HepG2 (cell line): Measurements from ENCODE around the gene USP20. TPM values are rescaled to one million over a fixed set of nuclear protein-coding genes. Genes with fewer than 3 reads are reported as not detected.

Experiments used
- AGO1 ChIP-seq: fragments of 200-400 bp; formaldehyde crosslinking; IDR thresholded peaks from 2 replicates; pipeline ENCODE4 v1.6.1; 2017; ENCODE audit warnings: mild to moderate bottlenecking, low read depth, low read length, moderate library complexity; ENCODE audit not compliant: poor library complexity, severe bottlenecking
- ARID4A ChIP-seq: sonication (generic); formaldehyde crosslinking; IDR thresholded peaks from 2 replicates; pipeline ENCODE4 v1.5.0; 2020; ENCODE audit warnings: mild to moderate bottlenecking, missing genetic modification reagents, borderline replicate concordance
- ETV5 ChIP-seq: IDR thresholded peaks from 2 replicates; pipeline ENCODE4 v1.6.1; 2018; ENCODE audit warnings: missing biosample characterization, missing genetic modification reagents, inconsistent platforms, borderline replicate concordance
- FOSL1 ChIP-seq: sonication (generic); formaldehyde crosslinking; IDR thresholded peaks from 2 replicates; pipeline ENCODE4 v1.9.0; 2021; ENCODE audit warnings: missing genetic modification reagents, borderline replicate concordance
- FOXO1 ChIP-seq: sonication (generic); formaldehyde crosslinking; IDR thresholded peaks from 2 replicates; pipeline ENCODE4 v1.4.0; 2020; ENCODE audit warnings: missing genetic modification reagents
- HMGXB4 ChIP-seq, 2 experiments: sonication (generic) in 1 of 2; formaldehyde crosslinking in 1 of 2; IDR thresholded peaks; 2 replicates each; pipeline versions ENCODE4 v1.4.0 to v1.6.1; 2018 to 2020; ENCODE audit warnings: missing genetic modification reagents in 2 of 2, borderline replicate concordance in 1 of 2, low read depth in 1 of 2, mild to moderate bottlenecking in 1 of 2, missing biosample characterization in 1 of 2
- KDM3A ChIP-seq: IDR thresholded peaks from 2 replicates; pipeline ENCODE4 v1.6.1; 2018; ENCODE audit warnings: low read depth, missing compliant biosample characterization
- MAX ChIP-seq: IDR thresholded peaks from 2 replicates; pipeline ENCODE4 v1.6.1; 2012; ENCODE audit warnings: inconsistent platforms
- MAZ ChIP-seq, 2 experiments: sonication (generic) in 1 of 2; formaldehyde crosslinking in 1 of 2; IDR thresholded peaks; 2 replicates each; pipeline versions ENCODE4 v1.5.0 to v1.6.1; 2012 to 2020; ENCODE audit warnings: low read depth in 2 of 2, mild to moderate bottlenecking in 2 of 2, borderline replicate concordance in 1 of 2, improper control_type of control experiment in 1 of 2, low read length in 1 of 2, missing genetic modification reagents in 1 of 2, moderate library complexity in 1 of 2
- MIXL1 ChIP-seq: IDR thresholded peaks from 2 replicates; pipeline ENCODE4 v1.6.1; 2016
- NAIF1 ChIP-seq: sonication (generic); formaldehyde crosslinking; IDR thresholded peaks from 2 replicates; pipeline ENCODE4 v1.5.0; 2020; ENCODE audit warnings: mild to moderate bottlenecking, missing genetic modification reagents, borderline replicate concordance
- PCBP1 ChIP-seq: fragments of 200-400 bp; formaldehyde crosslinking; IDR thresholded peaks from 2 replicates; pipeline ENCODE4 v1.6.1; 2017; ENCODE audit warnings: mild to moderate bottlenecking, low read depth, low read length, borderline replicate concordance
- PHF8 ChIP-seq: sonication (generic); formaldehyde crosslinking; IDR thresholded peaks from 2 replicates; pipeline ENCODE4 v1.5.0; 2020; ENCODE audit warnings: missing genetic modification reagents
- SAP130 ChIP-seq: IDR thresholded peaks from 2 replicates; pipeline ENCODE4 v1.6.1; 2016; ENCODE audit warnings: low read depth
- SMARCE1 ChIP-seq: fragments of 450-650 bp; IDR thresholded peaks from 2 replicates; pipeline ENCODE4 v1.6.1; 2017; ENCODE audit warnings: borderline replicate concordance
- SMC3 ChIP-seq: IDR thresholded peaks from 2 replicates; pipeline ENCODE4 v1.6.1; 2011; ENCODE audit warnings: low read length, improper control_type of control experiment
- TARDBP ChIP-seq: sonication (generic); formaldehyde crosslinking; IDR thresholded peaks from 2 replicates; pipeline ENCODE4 v1.8.0; 2022; ENCODE audit warnings: mild to moderate bottlenecking, missing genetic modification reagents
- TBX2 ChIP-seq: sonication (generic); formaldehyde crosslinking; IDR thresholded peaks from 2 replicates; pipeline ENCODE4 v1.5.0; 2020; ENCODE audit warnings: missing genetic modification reagents, mild to moderate bottlenecking, borderline replicate concordance
- UBTF ChIP-seq: sonication (generic); formaldehyde crosslinking; IDR thresholded peaks from 2 replicates; pipeline ENCODE4 v1.4.0; 2020; ENCODE audit warnings: mild to moderate bottlenecking, missing genetic modification reagents
- ZFY ChIP-seq: sonication (generic); formaldehyde crosslinking; IDR thresholded peaks from 2 replicates; pipeline ENCODE4 v1.4.0; 2020; ENCODE audit warnings: missing genetic modification reagents
- ZNF761 ChIP-seq: sonication (generic); formaldehyde crosslinking; conservative IDR thresholded peaks from 2 replicates; pipeline ENCODE4 v1.4.0; 2020; ENCODE audit warnings: mild to moderate bottlenecking, missing genetic modification reagents
- ZNF792 ChIP-seq: IDR thresholded peaks from 2 replicates; pipeline ENCODE4 v1.6.1; 2016
- polyA plus RNA-seq, 8 experiments: library from polyadenylated mRNA; depleted of rRNA in 3 of 8; stranded (reverse) in 7 of 8; unstranded in 1 of 8; fragments of >200 nt; fragmentation: Illumina TruSeq in 4 of 8; extraction: Trizol in 4 of 8; gene quantifications; 2 replicates each; pipeline versions ENCODE4 v1.2.1 to v1.2.3, GENCODE V29; 2011 to 2016; ENCODE audit warnings: low read depth in 4 of 8, missing spikeins in 1 of 8, mixed read lengths in 1 of 8; ENCODE audit not compliant: insufficient read depth in 1 of 8
- total RNA-seq, 5 experiments: library from RNA; depleted of rRNA; stranded (reverse); fragments of >200 nt; fragmentation: Illumina TruSeq; extraction: Trizol; gene quantifications; 2 replicates each; pipeline ENCODE4 v1.2.3, GENCODE V29; 2016; ENCODE audit warnings: low read depth in 1 of 5

USP20 gene
- total and polyA plus RNA-seq, 2 of the 13 experiments (the other 11 are each of a cell fraction or from before 2014, with no cell fraction given): 4.4 to 5.9 TPM

GRCh38 chr9:129885670-129886106 lies 50.4 kb downstream of the USP20 start (continued):
- TF ChIP-seq ZFY (CRISPR knock-in tag) (no peak; the same call in 1 of the 2 replicates), SAP130 (CRISPR knock-in tag) (peak; percentile 71), MAX (peak; percentile 42), ETV5 (CRISPR knock-in tag) (peak; percentile 36; the same call in 1 of the 2 replicates), ZNF792 (CRISPR knock-in tag) (peak; percentile 40; the same call in 1 of the 2 replicates), UBTF (peak; percentile 93), TARDBP (CRISPR knock-in tag) (peak; percentile 47; the same call in 1 of the 2 replicates), SMARCE1 (no peak), HMGXB4 (CRISPR knock-in tag; IDR thresholded peaks at IDR 0.05; ENCODE audit: borderline replicate concordance in 1 of 2, low read depth in 1 of 2) (peak; percentile 90 to 96), AGO1 (peak; percentile 75), MIXL1 (peak; percentile 79), TBX2 (CRISPR knock-in tag) (peak; percentile 10; the same call in 1 of the 2 replicates), PCBP1 (0 out of 2 replicates have a peak, but pooled peaks have one; percentile 10), SMC3 (peak; percentile 40; the same call in 1 of the 2 replicates), NAIF1 (CRISPR knock-in tag) (no peak), KDM3A (CRISPR knock-in tag) (peak; percentile 84; the same call in 1 of the 2 replicates), PHF8 (CRISPR knock-in tag) (no peak; the same call in 1 of the 2 replicates), FOXO1 (0 out of 2 replicates have a peak, but pooled peaks have one; percentile 15), ZNF761 (CRISPR knock-in tag) (0 out of 2 replicates have a peak, but pooled peaks have one; percentile 56), FOSL1 (CRISPR knock-in tag) (no peak), ARID4A (CRISPR knock-in tag) (peak; percentile 56; the same call in 1 of the 2 replicates), MAZ (IDR thresholded peaks at IDR 0.05; ENCODE audit: borderline replicate concordance, low read depth, low read length) (0 out of 2 replicates have a peak, but pooled peaks have one; percentile 55), MAZ (CRISPR knock-in tag; IDR thresholded peaks at IDR 0.05; ENCODE audit: low read depth) (no peak)
